ENCODE results near the gene PLCH2.
"Not testable (repeated sequence)": the region's sequence is repeated elsewhere in the genome, so short reads cannot be mapped to it uniquely, and the experiment has no call there.

Gene PLCH2

GRCh38 chr1:2546515-2547209 is 70.6 kb downstream of the PLCH2 start:
- peak; percentile 76 for DNase-seq (ENCODE audit: low spot score)

GRCh38 chr1:2547210-2548067 is 71.3 kb downstream of the PLCH2 start:
- no peak for DNase-seq (ENCODE audit: low spot score)

- DNase-seq (ENCODE audit: low spot score): peak; percentile 86
These were observed 72.0 kb downstream of the PLCH2 start for GRCh38 chr1:2548068-2548589.

- DNase-seq (ENCODE audit: low spot score): not testable (repeated sequence)
These were observed 73.4 kb downstream of the PLCH2 start for GRCh38 chr1:2549367-2550029.

GRCh38 chr1:2550309-2550861 is 74.3 kb downstream of the PLCH2 start:
- not testable (repeated sequence) for DNase-seq (ENCODE audit: low spot score)

GRCh38 chr1:2551544-2551943 is 75.5 kb downstream of the PLCH2 start:
- DNase-seq (ENCODE audit: low spot score): not testable (repeated sequence)

- DNase-seq (ENCODE audit: low spot score): no peak
These were observed 76.1 kb downstream of the PLCH2 start for GRCh38 chr1:2552189-2552588.

- not testable (repeated sequence) for DNase-seq (ENCODE audit: low spot score)
These were observed 77.0 kb downstream of the PLCH2 start for GRCh38 chr1:2553076-2553475.

- DNase-seq (ENCODE audit: low spot score): no peak
These were observed 78.0 kb downstream of the PLCH2 start for GRCh38 chr1:2553871-2554620.

- peak; percentile 28 for DNase-seq (ENCODE audit: low spot score)
These were observed 78.7 kb downstream of the PLCH2 start for GRCh38 chr1:2554621-2555387.
